ENCODE data around the gene SYCP2.

- TF ChIP-seq CTCF (conservative IDR thresholded peaks at IDR 0.05 in 1 of 2, IDR thresholded peaks at IDR 0.05 in 1 of 2; ENCODE audit: extremely low read depth in 1 of 2, insufficient read depth in 1 of 2, low read depth in 1 of 2, low read length in 2 of 2): no peak
- TF ChIP-seq EZH2 (IDR thresholded peaks at IDR 0.05; ENCODE audit: borderline replicate concordance, low read length): no peak
These were observed 24.6 kb downstream of the SYCP2 start for GRCh38 chr20:59908855-59909254.

Measured in mammary epithelial cell (primary cell).